Measurements from ENCODE around the gene ALDH5A1.

ALDH5A1 gene

GRCh38 chr6:24448828-24449525, 45.8 kb upstream of the ALDH5A1 start:
- H4K12ac ChIP-seq (ENCODE audit: low read depth, low read length) = no peak overlapping the region
- H2AFZ ChIP-seq (ENCODE audit: insufficient read depth, low read length, poor library complexity) = no peak overlapping the region
- no peak overlapping the region for H3K23ac ChIP-seq (ENCODE audit: low read length)
- H3K14ac ChIP-seq (ENCODE audit: low read length) = no peak overlapping the region
- no peaks in the 10 kb centered on the region for H3K79me2 ChIP-seq (ENCODE audit: control insufficient read depth, insufficient read depth, low read length, poor library complexity)
- H2BK5ac ChIP-seq (ENCODE audit: low read depth, low read length, poor library complexity) = no peak overlapping the region
- no peaks in the 10 kb centered on the region for H3K9me3 ChIP-seq (ENCODE audit: insufficient read depth, low read depth, low read length)
- H3K18ac ChIP-seq (ENCODE audit: low read length) = no peak overlapping the region
- no peak for DNase-seq
- WGBS (ENCODE audit: extremely low coverage, insufficient coverage, insufficient read length) = no CpG with 5 or more reads among the region's 9 CpGs
- no peak overlapping the region for H3K4ac ChIP-seq (ENCODE audit: low read depth, low read length)
- H2BK120ac ChIP-seq (ENCODE audit: insufficient read depth, low read length, poor library complexity) = no peak overlapping the region
- H3K79me1 ChIP-seq (ENCODE audit: low read length) = no peaks in the 10 kb centered on the region
- H2AK5ac ChIP-seq (ENCODE audit: low read length) = no peak overlapping the region
- no peaks in the 10 kb centered on the region for H3K36me3 ChIP-seq (ENCODE audit: control insufficient read depth in 1 of 2, insufficient read depth in 2 of 2, low read length in 2 of 2)
- no peak overlapping the region for H3K4me2 ChIP-seq (ENCODE audit: low read length)
- H3K9ac ChIP-seq (ENCODE audit: low read length) = no peak overlapping the region
- H3K27me3 ChIP-seq (ENCODE audit: insufficient read depth, low read length) = no peaks in the 10 kb centered on the region
- H4K91ac ChIP-seq (ENCODE audit: low read depth, low read length) = no peak overlapping the region
- peaks cover 2 to 4% of the 10 kb centered on the region in 2 experiments for H3K4me1 ChIP-seq (ENCODE audit: control insufficient read depth in 1 of 2, insufficient read depth in 2 of 2, low read length in 2 of 2)
- no peak overlapping the region for H3K27ac ChIP-seq (ENCODE audit: low read depth, low read length)
- no peak overlapping the region for H2BK12ac ChIP-seq (ENCODE audit: low read length)
- no peak overlapping the region for H3K4me3 ChIP-seq (ENCODE audit: low read depth, low read length)
- no peak overlapping the region for H4K8ac ChIP-seq (ENCODE audit: low read depth, low read length)

GRCh38 chr6:24451581-24452388, 43.0 kb upstream of the ALDH5A1 start:
- H3K4me1 ChIP-seq (ENCODE audit: control insufficient read depth in 1 of 2, insufficient read depth in 2 of 2, low read length in 2 of 2) = peaks cover 2% of the 10 kb centered on the region in 2 experiments
- WGBS (ENCODE audit: extremely low coverage, insufficient coverage, insufficient read length) = no CpG with 5 or more reads among the region's 13 CpGs
- no peak overlapping the region for H4K8ac ChIP-seq (ENCODE audit: low read depth, low read length)
- H3K9me3 ChIP-seq (ENCODE audit: insufficient read depth, low read depth, low read length) = no peaks in the 10 kb centered on the region
- H3K14ac ChIP-seq (ENCODE audit: low read length) = no peak overlapping the region
- H2BK120ac ChIP-seq (ENCODE audit: insufficient read depth, low read length, poor library complexity) = no peak overlapping the region
- H3K9ac ChIP-seq (ENCODE audit: low read length) = no peak overlapping the region
- H3K4ac ChIP-seq (ENCODE audit: low read depth, low read length) = no peak overlapping the region
- H2AFZ ChIP-seq (ENCODE audit: insufficient read depth, low read length, poor library complexity) = no peak overlapping the region
- no peak overlapping the region for H2AK5ac ChIP-seq (ENCODE audit: low read length)
- no peak overlapping the region for H3K27ac ChIP-seq (ENCODE audit: low read depth, low read length)
- H3K4me3 ChIP-seq (ENCODE audit: low read depth, low read length) = no peak overlapping the region
- H3K27me3 ChIP-seq (ENCODE audit: insufficient read depth, low read length) = no peaks in the 10 kb centered on the region
- no peak overlapping the region for H4K12ac ChIP-seq (ENCODE audit: low read depth, low read length)
- H2BK5ac ChIP-seq (ENCODE audit: low read depth, low read length, poor library complexity) = no peak overlapping the region
- DNase-seq = peak; percentile 88 to 97
- H3K79me2 ChIP-seq (ENCODE audit: control insufficient read depth, insufficient read depth, low read length, poor library complexity) = no peaks in the 10 kb centered on the region
- H3K4me2 ChIP-seq (ENCODE audit: low read length) = no peak overlapping the region
- no peak overlapping the region for H3K18ac ChIP-seq (ENCODE audit: low read length)
- H3K23ac ChIP-seq (ENCODE audit: low read length) = no peak overlapping the region
- no peaks in the 10 kb centered on the region for H3K79me1 ChIP-seq (ENCODE audit: low read length)
- no peak overlapping the region for H4K91ac ChIP-seq (ENCODE audit: low read depth, low read length)
- no peaks in the 10 kb centered on the region for H3K36me3 ChIP-seq (ENCODE audit: control insufficient read depth in 1 of 2, insufficient read depth in 2 of 2, low read length in 2 of 2)
- H2BK12ac ChIP-seq (ENCODE audit: low read length) = no peak overlapping the region

GRCh38 chr6:24453921-24454320, 40.8 kb upstream of the ALDH5A1 start:
- H3K4ac ChIP-seq (ENCODE audit: low read depth, low read length) = no peak overlapping the region
- no peaks in the 10 kb centered on the region for H3K36me3 ChIP-seq (ENCODE audit: control insufficient read depth in 1 of 2, insufficient read depth in 2 of 2, low read length in 2 of 2)
- no peak overlapping the region for H4K91ac ChIP-seq (ENCODE audit: low read depth, low read length)
- no peak overlapping the region for H3K9ac ChIP-seq (ENCODE audit: low read length)
- no peak overlapping the region for H2AFZ ChIP-seq (ENCODE audit: insufficient read depth, low read length, poor library complexity)
- no CpG with 5 or more reads among the region's 10 CpGs for WGBS (ENCODE audit: extremely low coverage, insufficient coverage, insufficient read length)
- no peak overlapping the region for H2AK5ac ChIP-seq (ENCODE audit: low read length)
- no peak overlapping the region for H2BK120ac ChIP-seq (ENCODE audit: insufficient read depth, low read length, poor library complexity)
- H3K18ac ChIP-seq (ENCODE audit: low read length) = no peak overlapping the region
- H3K4me2 ChIP-seq (ENCODE audit: low read length) = no peak overlapping the region
- no peak overlapping the region for H2BK12ac ChIP-seq (ENCODE audit: low read length)
- H4K8ac ChIP-seq (ENCODE audit: low read depth, low read length) = no peak overlapping the region
- no peaks in the 10 kb centered on the region for H3K79me2 ChIP-seq (ENCODE audit: control insufficient read depth, insufficient read depth, low read length, poor library complexity)
- no peak overlapping the region for H4K12ac ChIP-seq (ENCODE audit: low read depth, low read length)
- no peak for DNase-seq
- no peak overlapping the region for H3K4me3 ChIP-seq (ENCODE audit: low read depth, low read length)
- no peak overlapping the region for H3K23ac ChIP-seq (ENCODE audit: low read length)
- H3K4me1 ChIP-seq (ENCODE audit: control insufficient read depth in 1 of 2, insufficient read depth in 2 of 2, low read length in 2 of 2) = peaks cover 2% of the 10 kb centered on the region in 2 experiments
- H3K79me1 ChIP-seq (ENCODE audit: low read length) = no peaks in the 10 kb centered on the region
- no peaks in the 10 kb centered on the region for H3K9me3 ChIP-seq (ENCODE audit: insufficient read depth, low read depth, low read length)
- H3K14ac ChIP-seq (ENCODE audit: low read length) = no peak overlapping the region
- no peaks in the 10 kb centered on the region for H3K27me3 ChIP-seq (ENCODE audit: insufficient read depth, low read length)
- no peak overlapping the region for H3K27ac ChIP-seq (ENCODE audit: low read depth, low read length)
- H2BK5ac ChIP-seq (ENCODE audit: low read depth, low read length, poor library complexity) = no peak overlapping the region

- no CpG with 5 or more reads among the region's 5 CpGs for WGBS (ENCODE audit: extremely low coverage, insufficient coverage, insufficient read length)
- no peak overlapping the region for H2BK120ac ChIP-seq (ENCODE audit: insufficient read depth, low read length, poor library complexity)
- no peak overlapping the region for H4K12ac ChIP-seq (ENCODE audit: low read depth, low read length)
- H2AFZ ChIP-seq (ENCODE audit: insufficient read depth, low read length, poor library complexity) = no peak overlapping the region
- no peak overlapping the region for H2AK5ac ChIP-seq (ENCODE audit: low read length)
- no peak overlapping the region for H3K14ac ChIP-seq (ENCODE audit: low read length)
- no peaks in the 10 kb centered on the region for H3K79me2 ChIP-seq (ENCODE audit: control insufficient read depth, insufficient read depth, low read length, poor library complexity)
- H3K9ac ChIP-seq (ENCODE audit: low read length) = no peak overlapping the region
- no peak overlapping the region for H3K18ac ChIP-seq (ENCODE audit: low read length)
- H2BK12ac ChIP-seq (ENCODE audit: low read length) = no peak overlapping the region
- no peak overlapping the region for H3K23ac ChIP-seq (ENCODE audit: low read length)
- H3K4me1 ChIP-seq (ENCODE audit: control insufficient read depth in 1 of 2, insufficient read depth in 2 of 2, low read length in 2 of 2) = peaks cover 2% of the 10 kb centered on the region in 2 experiments
- H4K91ac ChIP-seq (ENCODE audit: low read depth, low read length) = no peak overlapping the region
- no peak for DNase-seq
- no peaks in the 10 kb centered on the region for H3K79me1 ChIP-seq (ENCODE audit: low read length)
- H3K27ac ChIP-seq (ENCODE audit: low read depth, low read length) = no peak overlapping the region
- H3K4me3 ChIP-seq (ENCODE audit: low read depth, low read length) = no peak overlapping the region
- H3K27me3 ChIP-seq (ENCODE audit: insufficient read depth, low read length) = no peaks in the 10 kb centered on the region
- H4K8ac ChIP-seq (ENCODE audit: low read depth, low read length) = no peak overlapping the region
- no peak overlapping the region for H2BK5ac ChIP-seq (ENCODE audit: low read depth, low read length, poor library complexity)
- no peak overlapping the region for H3K4me2 ChIP-seq (ENCODE audit: low read length)
- H3K4ac ChIP-seq (ENCODE audit: low read depth, low read length) = no peak overlapping the region
- no peaks in the 10 kb centered on the region for H3K9me3 ChIP-seq (ENCODE audit: insufficient read depth, low read depth, low read length)
- H3K36me3 ChIP-seq (ENCODE audit: control insufficient read depth in 1 of 2, insufficient read depth in 2 of 2, low read length in 2 of 2) = no peaks in the 10 kb centered on the region
These were observed 40.3 kb upstream of the ALDH5A1 start for GRCh38 chr6:24454452-24454851.

Data from trophoblast cell (in vitro differentiated cells and primary cell).